HCT116 (cell line): ENCODE results near the gene SDK2. TPM values are rescaled to one million over a fixed set of nuclear protein-coding genes. Genes with fewer than 3 reads are reported as not detected.

Experiments
- ATAC-seq: fragments of 200-7000 bp; cut with Tn5 transposase; 2 replicates; pipeline ENCODE4 v1.9.1; 2020; ENCODE audit warnings: mild to moderate bottlenecking, moderate library complexity
- BruUV-seq: library from RNA; stranded (reverse); fragments of 400-500 nt; replicated peaks from 2 replicates; lab custom pipeline; 2021; lab: Mats Ljungman, UMichigan
- CTCF ChIA-PET: fragments of 300-600 bp; sonication (Branson Sonifier 250); formaldehyde crosslinking; loops from one replicate; lab custom pipeline; 2021; ENCODE audit warnings: antibody characterized with exemption; lab: Charles Lee
- POLR2A ChIA-PET: fragments of 300-600, 350-600 bp; sonication (Branson Sonifier 250); formaldehyde crosslinking; loops from one replicate; lab custom pipeline; 2021; ENCODE audit warnings: antibody characterized with exemption; lab: Charles Lee
- RAD21 ChIA-PET, 2 experiments: fragments of 300-600 bp; sonication (Branson Sonifier 250); formaldehyde crosslinking; loops; one replicate each; lab custom pipeline; 2023; ENCODE audit warnings: low total read pairs in 2 of 2; ENCODE audit not compliant: uncharacterized antibody in 2 of 2, unreplicated experiment in 2 of 2, low non-redundant PET in 1 of 2; lab: Charles Lee
- DNase-seq: peaks from one replicate; pipeline ENCODE4 v3.0.0-alpha.2; 2010; ENCODE audit warnings: low read depth, low spot score
- H2AFZ ChIP-seq: fragments of 200-600 bp; shearing (Covaris generic), sonication (generic); 2 replicates; pipeline ENCODE4 v1.6.1; 2017; ENCODE audit warnings: low read depth, mixed run types, mixed read lengths, antibody characterized with exemption, low read length; ENCODE audit not compliant: poor library complexity, severe bottlenecking
- H3K27ac ChIP-seq: 2 replicates; pipeline ENCODE4 v1.5.1; 2012; ENCODE audit warnings: low read depth, low read length
- H3K27me3 ChIP-seq: fragments of 200-600 bp; sonication (generic); 2 replicates; pipeline ENCODE4 v1.6.1; 2016; ENCODE audit warnings: mixed run types, low read length, mixed read lengths; ENCODE audit not compliant: insufficient read depth
- H3K36me3 ChIP-seq, 2 experiments: fragments of 200-500 bp in 1 of 2; fragments of 200-600 bp in 1 of 2; sonication (Bioruptor generic) in 1 of 2; sonication (generic) in 1 of 2; 2 replicates each; pipeline versions ENCODE4 v1.5.1 to v1.6.1; 2014 to 2016; ENCODE audit warnings: low read length in 2 of 2, inconsistent platforms in 1 of 2, mixed read lengths in 1 of 2, mixed run types in 1 of 2; ENCODE audit not compliant: insufficient read depth in 2 of 2, control insufficient read depth in 1 of 2
- H3K4me1 ChIP-seq, 2 experiments: fragments of 200-600 bp in 1 of 2; sonication (generic) in 1 of 2; 2 replicates each; pipeline versions ENCODE4 v1.5.1 to v1.6.1; 2012 to 2017; ENCODE audit warnings: low read length in 2 of 2, inconsistent platforms in 1 of 2, mild to moderate bottlenecking in 1 of 2, mixed read lengths in 1 of 2, mixed run types in 1 of 2, moderate library complexity in 1 of 2; ENCODE audit not compliant: insufficient read depth in 2 of 2, control insufficient read depth in 1 of 2
- H3K4me2 ChIP-seq: fragments of 200-600 bp; sonication (generic); 2 replicates; pipeline ENCODE4 v1.6.1; 2017; ENCODE audit warnings: mixed run types, low read length, mixed read lengths
- H3K4me3 ChIP-seq, 2 experiments: fragments of 200-600 bp in 1 of 2; sonication (generic) in 1 of 2; replicated peaks in 1 of 2; 2 replicates each; pipeline ENCODE4 v1.5.1; 2011 to 2016; ENCODE audit warnings: low read length in 2 of 2, control low read depth in 1 of 2, low read depth in 1 of 2, mild to moderate bottlenecking in 1 of 2, mixed read lengths in 1 of 2, mixed run types in 1 of 2
- H3K79me2 ChIP-seq: fragments of 200-600 bp; sonication (generic); 2 replicates; pipeline ENCODE4 v1.6.1; 2017; ENCODE audit warnings: mild to moderate bottlenecking, mixed run types, low read length, moderate library complexity, mixed read lengths; ENCODE audit not compliant: insufficient read depth
- H3K9ac ChIP-seq: fragments of 200-600 bp; sonication (generic); 2 replicates; pipeline ENCODE4 v1.6.1; 2016; ENCODE audit warnings: low read length, mixed read lengths
- H3K9me2 ChIP-seq: fragments of 200-600 bp; sonication (generic), shearing (Covaris generic); 2 replicates; pipeline ENCODE4 v1.6.1; 2017; ENCODE audit warnings: mixed run types, mild to moderate bottlenecking, moderate library complexity; ENCODE audit not compliant: insufficient read depth
- H3K9me3 ChIP-seq, 2 experiments: fragments of 200-500 bp in 1 of 2; fragments of 200-600 bp in 1 of 2; sonication (Bioruptor generic) in 1 of 2; sonication (generic) in 1 of 2; 2 replicates each; pipeline ENCODE4 v1.6.1; 2014 to 2017; ENCODE audit warnings: low read length in 2 of 2, mixed read lengths in 2 of 2, inconsistent platforms in 1 of 2, low read depth in 1 of 2, mild to moderate bottlenecking in 1 of 2, mixed run types in 1 of 2, moderate library complexity in 1 of 2; ENCODE audit not compliant: control insufficient read depth in 1 of 2, insufficient read depth in 1 of 2
- H4K20me1 ChIP-seq: fragments of 200-600 bp; sonication (generic), shearing (Covaris generic); 2 replicates; pipeline ENCODE4 v1.6.1; 2017; ENCODE audit warnings: mixed run types, mild to moderate bottlenecking, moderate library complexity; ENCODE audit not compliant: insufficient read depth
- CTCF ChIP-seq, 3 experiments: fragments of 200-600 bp in 1 of 3; sonication (generic) in 1 of 3; IDR thresholded peaks in 2 of 3; conservative IDR thresholded peaks in 1 of 3; 2 replicates each; pipeline ENCODE4 v1.5.1; 2012 to 2017; ENCODE audit warnings: low read depth in 2 of 3, low read length in 2 of 3, antibody characterized with exemption in 1 of 3, borderline replicate concordance in 1 of 3, control low read depth in 1 of 3, mild to moderate bottlenecking in 1 of 3, mixed read lengths in 1 of 3, mixed run types in 1 of 3, moderate library complexity in 1 of 3; ENCODE audit not compliant: insufficient read depth in 1 of 3
- EGR1 ChIP-seq: IDR thresholded peaks from 2 replicates; pipeline ENCODE4 v1.6.1; 2012; ENCODE audit warnings: low read depth
- EZH2 ChIP-seq: fragments of 200-600 bp; sonication (generic); IDR thresholded peaks from 2 replicates; pipeline ENCODE4 v1.6.1; 2017; ENCODE audit warnings: antibody characterized with exemption, mixed run types
- FOSL1 ChIP-seq: IDR thresholded peaks from 2 replicates; pipeline ENCODE4 v1.6.1; 2012; ENCODE audit warnings: low read depth
- JUND ChIP-seq: IDR thresholded peaks from 2 replicates; pipeline ENCODE4 v1.6.1; 2012
- MAX ChIP-seq: IDR thresholded peaks from 2 replicates; pipeline ENCODE4 v1.6.1; 2012
- POLR2A ChIP-seq: IDR thresholded peaks from 2 replicates; pipeline ENCODE4 v1.7.0; 2011; ENCODE audit warnings: borderline replicate concordance; ENCODE audit not compliant: insufficient read depth, insufficient read length; ENCODE audit errors: extremely low read depth
- REST ChIP-seq: IDR thresholded peaks from 2 replicates; pipeline ENCODE4 v1.6.1; 2012; ENCODE audit warnings: low read depth
- SIN3A ChIP-seq: IDR thresholded peaks from 2 replicates; pipeline ENCODE4 v1.6.1; 2012; ENCODE audit warnings: low read depth
- SRF ChIP-seq: IDR thresholded peaks from 2 replicates; pipeline ENCODE4 v1.6.1; 2012; ENCODE audit warnings: low read depth
- YY1 ChIP-seq: IDR thresholded peaks from 2 replicates; pipeline ENCODE4 v1.6.1; 2011; ENCODE audit warnings: low read length, low read depth, moderate library complexity, mild to moderate bottlenecking; ENCODE audit not compliant: insufficient replicate concordance; ENCODE audit errors: extremely low read depth
- ZNF274 ChIP-seq: fragments of 200-500 bp; sonication (Bioruptor generic); IDR thresholded peaks from 2 replicates; pipeline ENCODE4 v1.6.1; 2014; ENCODE audit warnings: mild to moderate bottlenecking, low read depth, low read length, inconsistent platforms
- intact Hi-C: fragments of 100-400 bp; cut with micrococcal nuclease; formaldehyde crosslinking; loops from 2 replicates; pipeline ENCODE4 v1.10.0; 2022
- total RNA-seq: library from RNA; stranded (reverse); gene quantifications from one replicate; pipeline ENCODE4 v1.2.1, GENCODE V29; 2021; ENCODE audit not compliant: unreplicated experiment

Gene SDK2
- total RNA-seq, 1 experiment from 2014 or later: 0.10 TPM

GRCh38 chr17:73412914-73413313, 231.3 kb downstream of the SDK2 start:
- BruUV-seq: no TSS peak
- H3K9ac ChIP-seq: no peak overlapping the region
- H3K9me2 ChIP-seq: no peaks in the 10 kb centered on the region
- RAD21 ChIA-PET: no interaction called here
- no peaks in the 10 kb centered on the region for H3K79me2 ChIP-seq
- no peaks in the 10 kb centered on the region for H3K27me3 ChIP-seq
- CTCF ChIA-PET: no interaction called here
- H3K4me3 ChIP-seq: no peak overlapping the region
- H3K9me3 ChIP-seq: no peaks in the 10 kb centered on the region
- H3K4me2 ChIP-seq: no peak overlapping the region
- no peaks in the 10 kb centered on the region for H4K20me1 ChIP-seq
- no peaks in the 10 kb centered on the region for H3K36me3 ChIP-seq
- POLR2A ChIA-PET: no interaction called here
- ATAC-seq (no peak), DNase-seq (no peak)
- no peak overlapping the region for H3K27ac ChIP-seq
- TF ChIP-seq JUND (no peak), SRF (no peak), EZH2 (no peak), YY1 (no peak), CTCF (IDR thresholded peaks at IDR 0.05 in 2 of 3, conservative IDR thresholded peaks at IDR 0.05 in 1 of 3; ENCODE audit: borderline replicate concordance in 1 of 3, insufficient read depth in 1 of 3, low read depth in 2 of 3, low read length in 2 of 3) (no peak), ZNF274 (no peak), SIN3A (no peak), EGR1 (no peak), POLR2A (no peak), REST (no peak), FOSL1 (no peak), MAX (no peak)
- intact Hi-C loops: no loop called here
- no peaks in the 10 kb centered on the region for H3K4me1 ChIP-seq
- H2AFZ ChIP-seq: no peak overlapping the region
